Measurements from ENCODE around the gene MANBA.

DNA sequence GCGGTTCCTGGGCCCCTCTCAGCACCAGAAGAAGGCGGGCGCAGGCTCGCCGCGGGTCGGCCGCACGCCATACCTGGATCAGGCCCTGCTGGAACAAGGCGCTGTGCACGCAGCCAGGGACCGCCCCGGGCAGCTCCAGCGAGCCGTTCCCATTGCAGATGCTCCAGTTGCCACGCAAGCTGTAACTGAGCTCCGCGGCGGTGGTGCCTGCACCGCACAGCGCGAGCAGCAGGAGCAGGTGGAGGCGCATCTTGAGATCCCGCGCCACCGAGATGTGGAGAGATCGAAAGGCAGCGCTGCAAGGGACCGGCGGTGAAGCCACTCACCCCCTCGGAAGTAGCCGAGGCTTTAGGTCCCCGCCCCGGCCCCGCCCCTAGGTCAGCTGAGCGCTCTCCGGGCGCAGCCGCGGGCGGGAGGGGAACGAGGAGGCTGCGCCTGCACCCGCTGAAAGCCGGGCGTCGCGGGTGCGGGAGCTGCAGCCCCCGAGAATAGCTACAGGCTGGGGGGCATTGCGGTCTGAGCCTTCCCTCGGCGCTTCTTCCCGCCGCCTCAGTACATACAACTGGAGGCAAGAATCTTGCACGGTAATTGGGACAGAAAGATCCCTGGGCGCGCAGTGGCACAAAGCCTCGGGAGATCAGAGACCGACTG lies at the start of gene MANBA:
- TF ChIP-seq, protein P1, sequence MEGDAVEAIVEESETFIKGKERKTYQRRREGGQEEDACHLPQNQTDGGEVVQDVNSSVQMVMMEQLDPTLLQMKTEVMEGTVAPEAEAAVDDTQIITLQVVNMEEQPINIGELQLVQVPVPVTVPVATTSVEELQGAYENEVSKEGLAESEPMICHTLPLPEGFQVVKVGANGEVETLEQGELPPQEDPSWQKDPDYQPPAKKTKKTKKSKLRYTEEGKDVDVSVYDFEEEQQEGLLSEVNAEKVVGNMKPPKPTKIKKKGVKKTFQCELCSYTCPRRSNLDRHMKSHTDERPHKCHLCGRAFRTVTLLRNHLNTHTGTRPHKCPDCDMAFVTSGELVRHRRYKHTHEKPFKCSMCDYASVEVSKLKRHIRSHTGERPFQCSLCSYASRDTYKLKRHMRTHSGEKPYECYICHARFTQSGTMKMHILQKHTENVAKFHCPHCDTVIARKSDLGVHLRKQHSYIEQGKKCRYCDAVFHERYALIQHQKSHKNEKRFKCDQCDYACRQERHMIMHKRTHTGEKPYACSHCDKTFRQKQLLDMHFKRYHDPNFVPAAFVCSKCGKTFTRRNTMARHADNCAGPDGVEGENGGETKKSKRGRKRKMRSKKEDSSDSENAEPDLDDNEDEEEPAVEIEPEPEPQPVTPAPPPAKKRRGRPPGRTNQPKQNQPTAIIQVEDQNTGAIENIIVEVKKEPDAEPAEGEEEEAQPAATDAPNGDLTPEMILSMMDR (IDR thresholded peaks at IDR 0.05) = peak in 2 of 6 experiments; percentile 5 to 9
- TF ChIP-seq POLR2A (IDR thresholded peaks at IDR 0.05) = peak; percentile 13 to 88

All from adrenal gland (tissue), 5 donors.